Neural crest cell (in vitro differentiated cells): ENCODE measurements around the gene IGFBPL1. TPM values are rescaled to one million over a fixed set of nuclear protein-coding genes. Genes with fewer than 3 reads are reported as not detected.

Experiments used
- DNase-seq: peaks from one replicate; pipeline ENCODE4 v3.0.0; 2021; ENCODE audit warnings: low read depth, mixed read lengths, low spot score
- H3K27ac Mint-ChIP-seq: one replicate; pipeline ENCODE4 v1.8.0; 2021; ENCODE audit warnings: mild to moderate bottlenecking, mixed read lengths; ENCODE audit not compliant: unreplicated experiment
- H3K27me3 Mint-ChIP-seq: 2 replicates; pipeline ENCODE4 v1.8.0; 2021; ENCODE audit warnings: low read depth, mild to moderate bottlenecking, mixed read lengths
- H3K36me3 Mint-ChIP-seq: 2 replicates; pipeline ENCODE4 v1.8.0; 2021; ENCODE audit warnings: low read depth, mild to moderate bottlenecking, mixed read lengths
- H3K4me1 Mint-ChIP-seq: 2 replicates; pipeline ENCODE4 v1.8.0; 2021; ENCODE audit warnings: mixed read lengths
- H3K4me3 Mint-ChIP-seq: one replicate; pipeline ENCODE4 v1.8.0; 2021; ENCODE audit warnings: mild to moderate bottlenecking, mixed read lengths
- H3K9me3 Mint-ChIP-seq: 2 replicates; pipeline ENCODE4 v1.8.0; 2021; ENCODE audit warnings: mixed read lengths
- total RNA-seq: library from RNA; stranded (reverse); gene quantifications from 2 replicates; pipeline ENCODE4 v1.2.1, GENCODE V29; 2021
- TF ChIP-seq, protein P1 (sequence below): fragments of 200-600 bp; sonication (generic); conservative IDR thresholded peaks from 2 replicates; pipeline ENCODE4 v1.5.0; 2021; ENCODE audit warnings: antibody characterized with exemption, mild to moderate bottlenecking

IGFBPL1 gene
- total RNA-seq, 1 donor from 2014 or later = 63.8 TPM

DNA sequence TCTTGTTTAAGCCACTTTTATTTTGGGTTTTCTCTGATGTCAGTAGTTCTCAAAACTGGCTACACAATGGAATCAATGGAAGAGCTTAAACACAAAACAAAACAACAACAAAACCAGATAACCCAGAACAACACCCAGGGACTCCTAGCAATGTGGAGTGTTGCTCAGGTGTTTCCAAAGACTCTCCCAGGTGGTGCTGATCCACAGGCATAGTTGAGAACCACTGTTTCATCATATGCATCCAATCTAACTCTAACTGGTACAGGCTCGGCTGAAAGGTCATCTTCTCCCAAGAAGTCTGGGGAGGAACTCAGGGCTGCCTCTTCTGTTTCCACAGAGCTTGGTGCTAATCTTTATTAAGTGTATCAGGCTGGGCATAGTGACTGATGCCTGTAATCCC is 37.2 kb downstream of the IGFBPL1 start:
- no peak for DNase-seq
- peaks cover 25% of the 10 kb centered on the region for H3K4me1 Mint-ChIP-seq
- no peak overlapping the region for H3K4me3 Mint-ChIP-seq
- H3K27ac Mint-ChIP-seq = no peak overlapping the region
- peaks cover 8% of the 10 kb centered on the region for H3K9me3 Mint-ChIP-seq
- no peaks in the 10 kb centered on the region for H3K36me3 Mint-ChIP-seq
- H3K27me3 Mint-ChIP-seq = peaks cover 9% of the 10 kb centered on the region
- TF ChIP-seq, protein P1, sequence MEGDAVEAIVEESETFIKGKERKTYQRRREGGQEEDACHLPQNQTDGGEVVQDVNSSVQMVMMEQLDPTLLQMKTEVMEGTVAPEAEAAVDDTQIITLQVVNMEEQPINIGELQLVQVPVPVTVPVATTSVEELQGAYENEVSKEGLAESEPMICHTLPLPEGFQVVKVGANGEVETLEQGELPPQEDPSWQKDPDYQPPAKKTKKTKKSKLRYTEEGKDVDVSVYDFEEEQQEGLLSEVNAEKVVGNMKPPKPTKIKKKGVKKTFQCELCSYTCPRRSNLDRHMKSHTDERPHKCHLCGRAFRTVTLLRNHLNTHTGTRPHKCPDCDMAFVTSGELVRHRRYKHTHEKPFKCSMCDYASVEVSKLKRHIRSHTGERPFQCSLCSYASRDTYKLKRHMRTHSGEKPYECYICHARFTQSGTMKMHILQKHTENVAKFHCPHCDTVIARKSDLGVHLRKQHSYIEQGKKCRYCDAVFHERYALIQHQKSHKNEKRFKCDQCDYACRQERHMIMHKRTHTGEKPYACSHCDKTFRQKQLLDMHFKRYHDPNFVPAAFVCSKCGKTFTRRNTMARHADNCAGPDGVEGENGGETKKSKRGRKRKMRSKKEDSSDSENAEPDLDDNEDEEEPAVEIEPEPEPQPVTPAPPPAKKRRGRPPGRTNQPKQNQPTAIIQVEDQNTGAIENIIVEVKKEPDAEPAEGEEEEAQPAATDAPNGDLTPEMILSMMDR = no peak

DNA sequence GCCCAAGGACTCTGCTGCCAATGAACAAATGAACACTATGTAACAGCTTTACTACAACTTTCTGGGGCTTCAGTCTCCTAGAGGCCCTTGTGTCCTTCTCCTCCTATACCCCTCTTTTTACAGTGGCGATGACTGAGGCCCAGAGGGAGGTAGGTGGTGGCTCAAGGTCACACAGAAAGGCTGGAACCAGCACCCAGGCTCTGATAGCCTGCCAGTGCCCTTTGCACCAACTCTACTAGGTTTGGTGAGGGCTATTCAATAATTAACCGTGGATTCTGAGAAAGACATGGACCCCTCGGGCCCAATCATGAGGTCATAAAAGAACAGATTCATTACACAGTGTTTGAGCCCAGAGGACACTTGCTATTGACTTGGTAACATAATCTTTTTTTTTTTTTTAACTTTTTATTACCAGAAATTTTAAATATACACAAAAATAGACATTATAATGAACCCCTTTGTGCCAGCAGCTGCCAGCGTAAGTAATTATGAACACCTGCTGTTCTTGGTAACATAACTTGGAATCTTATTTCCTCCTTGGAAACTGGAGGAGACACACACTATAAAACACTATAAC is 37.8 kb downstream of the IGFBPL1 start:
- Mint-ChIP-seq H3K4me3 (no peak overlapping the region), H3K36me3 (no peaks in the 10 kb centered on the region), H3K9me3 (peaks cover 8% of the 10 kb centered on the region), H3K27me3 (peaks cover 7% of the 10 kb centered on the region), H3K4me1 (peaks cover 23% of the 10 kb centered on the region), H3K27ac (peak overlapping the region; percentile 19)
- DNase-seq = no peak
- TF ChIP-seq, protein P1 = no peak

DNA sequence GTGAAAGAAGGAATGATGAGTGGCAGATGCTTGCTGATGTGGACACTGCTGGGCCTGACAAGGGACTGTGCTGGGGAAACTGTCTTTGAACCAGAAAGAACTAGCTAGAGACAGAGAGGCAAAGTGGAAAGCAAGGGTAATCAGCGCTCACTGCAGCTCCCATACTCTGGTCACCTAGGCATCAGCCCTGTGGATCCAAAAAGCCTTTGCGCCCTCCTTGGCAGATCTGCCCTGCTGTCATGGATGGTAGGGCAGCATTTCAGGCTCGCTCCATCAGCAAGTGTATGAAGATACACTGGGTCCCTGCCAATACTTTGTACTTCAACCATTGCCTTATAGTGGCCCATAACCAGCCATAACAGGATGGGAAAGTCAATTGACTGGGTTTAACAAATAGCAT is 38.4 kb downstream of the IGFBPL1 start:
- H3K36me3 Mint-ChIP-seq = no peaks in the 10 kb centered on the region
- peaks cover 8% of the 10 kb centered on the region for H3K9me3 Mint-ChIP-seq
- no peak for DNase-seq
- H3K27ac Mint-ChIP-seq = no peak overlapping the region
- peaks cover 6% of the 10 kb centered on the region for H3K27me3 Mint-ChIP-seq
- no peak overlapping the region for H3K4me3 Mint-ChIP-seq
- peaks cover 23% of the 10 kb centered on the region for H3K4me1 Mint-ChIP-seq
- TF ChIP-seq, protein P1 = no peak

DNA sequence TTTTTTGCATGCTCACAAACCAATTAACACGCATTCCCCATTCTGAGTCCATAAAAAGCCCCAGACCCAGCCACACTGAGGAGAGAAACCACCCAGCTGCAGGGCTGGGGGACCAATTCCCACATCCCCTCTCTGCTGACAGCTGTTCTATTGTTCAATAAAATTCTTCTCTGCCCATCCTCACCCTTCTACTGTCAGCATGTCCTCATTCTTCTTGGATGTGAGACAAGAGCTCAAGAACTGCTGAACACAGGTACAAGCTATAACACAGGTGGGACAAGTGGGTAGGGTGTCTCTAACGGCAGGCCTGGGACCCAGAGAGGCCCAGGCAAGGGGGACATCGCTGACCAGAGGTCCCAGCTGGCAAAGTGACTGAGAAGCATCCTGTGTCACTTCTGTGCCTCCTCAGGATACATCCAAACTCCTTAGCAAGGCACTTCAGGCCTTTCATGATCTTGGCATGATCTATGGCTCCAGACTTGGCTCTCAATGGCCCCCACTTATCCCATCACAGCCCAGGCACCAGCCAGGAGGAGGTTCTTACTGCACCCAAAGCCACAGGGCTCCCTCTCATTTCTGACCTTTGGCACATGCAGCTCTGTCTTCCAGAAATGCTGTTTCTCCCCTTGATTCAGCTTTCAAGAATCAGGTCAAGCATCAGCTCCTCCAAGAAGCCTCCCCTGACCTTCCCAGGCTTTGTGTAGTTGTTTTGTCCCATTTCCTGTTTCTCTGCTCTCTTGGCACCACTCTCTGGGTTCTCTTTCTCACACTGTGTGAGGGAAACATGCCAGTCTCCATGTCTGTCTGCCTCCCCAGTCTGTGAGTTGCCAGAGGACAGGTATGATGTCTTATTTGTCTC is 39.0 kb downstream of the IGFBPL1 start:
- H3K27ac Mint-ChIP-seq = peak overlapping the region; percentile 64
- peaks cover 20% of the 10 kb centered on the region for H3K4me1 Mint-ChIP-seq
- H3K27me3 Mint-ChIP-seq = peaks cover 6% of the 10 kb centered on the region
- TF ChIP-seq, protein P1 = no peak
- H3K36me3 Mint-ChIP-seq = no peaks in the 10 kb centered on the region
- no peak overlapping the region for H3K4me3 Mint-ChIP-seq
- H3K9me3 Mint-ChIP-seq = peaks cover 8% of the 10 kb centered on the region
- DNase-seq = no peak

DNA sequence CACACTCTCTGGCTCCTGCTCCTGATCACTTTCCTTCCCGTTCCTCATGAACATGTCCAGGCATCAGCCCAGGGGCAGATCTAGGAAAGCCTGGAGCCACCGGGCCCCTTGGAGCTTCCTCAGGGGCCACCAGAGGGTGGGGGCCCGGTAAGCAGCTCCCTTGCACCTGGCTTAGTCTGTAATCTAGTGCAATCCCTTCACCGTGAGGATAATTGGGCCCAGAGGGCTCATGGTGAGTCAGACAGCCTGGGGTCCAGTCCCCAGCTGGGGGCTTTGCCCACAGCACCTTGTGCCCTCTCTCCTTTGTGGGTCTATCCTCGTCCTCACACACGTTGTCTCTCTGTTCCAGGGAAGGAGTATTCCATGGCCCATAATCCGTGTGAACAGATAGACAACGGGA is 42.1 kb downstream of the IGFBPL1 start:
- no peak overlapping the region for H3K27ac Mint-ChIP-seq
- no peak for DNase-seq
- H3K4me1 Mint-ChIP-seq = peaks cover 15% of the 10 kb centered on the region
- TF ChIP-seq, protein P1 = no peak
- peaks cover 2% of the 10 kb centered on the region for H3K27me3 Mint-ChIP-seq
- H3K4me3 Mint-ChIP-seq = no peak overlapping the region
- H3K36me3 Mint-ChIP-seq = no peaks in the 10 kb centered on the region
- peaks cover 8% of the 10 kb centered on the region for H3K9me3 Mint-ChIP-seq
